ENCODE measurements around the gene ADAMTSL1.

ADAMTSL1 gene

DNA sequence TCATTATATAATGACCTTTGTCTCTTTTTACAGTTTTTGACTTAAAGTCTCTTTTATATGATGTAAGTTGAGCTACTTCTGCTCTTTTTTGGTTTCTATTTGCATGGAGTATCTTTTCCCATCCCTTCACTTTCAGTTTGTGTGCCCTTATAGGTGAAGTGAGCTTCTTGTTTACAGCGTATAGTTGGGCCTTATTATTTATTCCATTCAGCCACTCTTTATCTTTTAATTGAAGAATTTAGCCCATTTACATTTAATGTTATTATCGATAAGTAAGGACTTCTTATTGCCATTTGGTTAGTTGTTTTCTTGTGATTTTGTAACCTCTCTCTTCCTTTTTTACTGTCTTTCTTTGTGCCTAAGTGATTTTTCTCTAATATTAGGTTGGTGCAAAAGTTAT is 117.3 kb downstream of the ADAMTSL1 start:
- Histone ChIP-seq H3K4me3 (ENCODE audit: low read depth in 1 of 2, low read length in 2 of 2) (no peak overlapping the region), H3K4me1 (ENCODE audit: insufficient read depth, low read length) (no peaks in the 10 kb centered on the region)
- no peak for TF ChIP-seq EZH2 (IDR thresholded peaks at IDR 0.05; ENCODE audit: borderline replicate concordance, low read depth, low read length, severe bottlenecking)
- TF ChIP-seq, protein P1, sequence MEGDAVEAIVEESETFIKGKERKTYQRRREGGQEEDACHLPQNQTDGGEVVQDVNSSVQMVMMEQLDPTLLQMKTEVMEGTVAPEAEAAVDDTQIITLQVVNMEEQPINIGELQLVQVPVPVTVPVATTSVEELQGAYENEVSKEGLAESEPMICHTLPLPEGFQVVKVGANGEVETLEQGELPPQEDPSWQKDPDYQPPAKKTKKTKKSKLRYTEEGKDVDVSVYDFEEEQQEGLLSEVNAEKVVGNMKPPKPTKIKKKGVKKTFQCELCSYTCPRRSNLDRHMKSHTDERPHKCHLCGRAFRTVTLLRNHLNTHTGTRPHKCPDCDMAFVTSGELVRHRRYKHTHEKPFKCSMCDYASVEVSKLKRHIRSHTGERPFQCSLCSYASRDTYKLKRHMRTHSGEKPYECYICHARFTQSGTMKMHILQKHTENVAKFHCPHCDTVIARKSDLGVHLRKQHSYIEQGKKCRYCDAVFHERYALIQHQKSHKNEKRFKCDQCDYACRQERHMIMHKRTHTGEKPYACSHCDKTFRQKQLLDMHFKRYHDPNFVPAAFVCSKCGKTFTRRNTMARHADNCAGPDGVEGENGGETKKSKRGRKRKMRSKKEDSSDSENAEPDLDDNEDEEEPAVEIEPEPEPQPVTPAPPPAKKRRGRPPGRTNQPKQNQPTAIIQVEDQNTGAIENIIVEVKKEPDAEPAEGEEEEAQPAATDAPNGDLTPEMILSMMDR (IDR thresholded peaks at IDR 0.05; ENCODE audit: borderline replicate concordance, extremely low read depth, low read length, poor library complexity, severe bottlenecking), result no peak

DNA sequence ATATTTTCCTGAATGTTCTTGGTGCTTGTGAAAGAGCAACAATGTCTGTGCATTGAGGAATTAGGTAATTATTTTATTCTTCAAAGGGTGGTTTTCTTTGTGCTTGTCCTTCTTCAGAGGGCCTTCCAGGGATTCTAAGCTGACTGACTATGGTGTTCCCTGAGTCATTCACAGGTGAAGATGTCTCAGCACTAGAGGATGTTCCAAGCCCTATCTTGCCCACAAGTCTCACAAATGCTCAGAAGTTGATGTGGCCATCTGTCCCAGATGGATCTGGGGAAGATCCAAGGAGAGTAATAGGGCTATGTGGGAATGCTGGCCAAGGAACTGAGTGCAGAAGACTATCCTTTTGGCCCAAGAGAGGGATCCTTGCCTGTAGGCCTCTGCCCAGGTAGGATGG is 120.9 kb downstream of the ADAMTSL1 start:
- Histone ChIP-seq H3K4me1 (ENCODE audit: insufficient read depth, low read length) (no peaks in the 10 kb centered on the region), H3K79me2 (ENCODE audit: insufficient read depth, low read length) (no peaks in the 10 kb centered on the region), H3K4me3 (ENCODE audit: low read depth in 1 of 2, low read length in 2 of 2) (no peak overlapping the region), H3K27ac (ENCODE audit: low read length) (no peak overlapping the region), H3K36me3 (ENCODE audit: insufficient read depth, low read length) (no peaks in the 10 kb centered on the region), H3K9me3 (ENCODE audit: insufficient read depth, low read length, severe bottlenecking) (peaks cover 3% of the 10 kb centered on the region), H3K9ac (ENCODE audit: low read depth, low read length) (no peak overlapping the region), H4K20me1 (ENCODE audit: insufficient read depth, low read length) (no peaks in the 10 kb centered on the region), H3K4me2 (ENCODE audit: insufficient read depth, low read length) (no peak overlapping the region), H2AFZ (ENCODE audit: low read depth, low read length) (no peak overlapping the region), H3K27me3 (ENCODE audit: insufficient read depth, low read length, poor library complexity) (peaks cover 3% of the 10 kb centered on the region)
- TF ChIP-seq EZH2 (IDR thresholded peaks at IDR 0.05; ENCODE audit: borderline replicate concordance, low read depth, low read length, severe bottlenecking), result no peak
- TF ChIP-seq, protein P1 (IDR thresholded peaks at IDR 0.05; ENCODE audit: borderline replicate concordance, extremely low read depth, low read length, poor library complexity, severe bottlenecking), result no peak
- DNase-seq (no peak), ATAC-seq (ENCODE audit: insufficient read depth, low read depth) (no peak)

More for the DNA sequence above, 117.3 kb downstream of the ADAMTSL1 start:
- no peak overlapping the region for H2AFZ ChIP-seq (ENCODE audit: low read depth, low read length)
- H3K9ac ChIP-seq (ENCODE audit: low read depth, low read length), result no peak overlapping the region
- H3K27me3 ChIP-seq (ENCODE audit: insufficient read depth, low read length, poor library complexity), result no peaks in the 10 kb centered on the region
- H4K20me1 ChIP-seq (ENCODE audit: insufficient read depth, low read length), result no peaks in the 10 kb centered on the region
- H3K4me2 ChIP-seq (ENCODE audit: insufficient read depth, low read length), result no peak overlapping the region
- H3K36me3 ChIP-seq (ENCODE audit: insufficient read depth, low read length), result no peaks in the 10 kb centered on the region
- ATAC-seq (ENCODE audit: insufficient read depth, low read depth) (no peak), DNase-seq (no peak)
- no peaks in the 10 kb centered on the region for H3K79me2 ChIP-seq (ENCODE audit: insufficient read depth, low read length)
- peaks cover 3% of the 10 kb centered on the region for H3K9me3 ChIP-seq (ENCODE audit: insufficient read depth, low read length, severe bottlenecking)
- no peak overlapping the region for H3K27ac ChIP-seq (ENCODE audit: low read length)

DNA sequence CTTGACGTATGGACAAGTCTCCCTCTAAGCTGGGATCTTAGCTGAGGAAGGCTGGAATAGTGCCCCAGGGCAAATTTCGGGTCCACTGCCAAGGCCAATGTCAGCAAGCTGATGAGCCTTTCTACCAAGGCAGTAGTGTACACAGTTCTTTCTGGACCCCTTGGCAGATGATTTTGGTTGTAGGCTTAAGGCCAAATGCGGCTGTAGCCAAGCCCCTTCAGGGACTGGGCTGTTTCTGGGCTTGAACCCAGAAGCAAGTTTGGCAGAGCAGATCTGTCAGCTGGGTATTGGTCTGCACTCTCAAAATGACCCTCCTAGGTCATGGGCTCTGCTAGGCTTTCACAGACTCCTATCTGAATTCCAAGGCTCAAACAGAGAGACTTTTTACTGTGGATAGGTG is 121.6 kb downstream of the ADAMTSL1 start:
- Histone ChIP-seq H3K36me3 (ENCODE audit: insufficient read depth, low read length) (no peaks in the 10 kb centered on the region), H3K4me3 (ENCODE audit: low read depth in 1 of 2, low read length in 2 of 2) (no peak overlapping the region), H3K9ac (ENCODE audit: low read depth, low read length) (no peak overlapping the region), H2AFZ (ENCODE audit: low read depth, low read length) (no peak overlapping the region), H3K4me2 (ENCODE audit: insufficient read depth, low read length) (no peak overlapping the region), H3K27ac (ENCODE audit: low read length) (no peak overlapping the region), H3K27me3 (ENCODE audit: insufficient read depth, low read length, poor library complexity) (peaks cover 3% of the 10 kb centered on the region), H3K9me3 (ENCODE audit: insufficient read depth, low read length, severe bottlenecking) (peaks cover 3% of the 10 kb centered on the region), H4K20me1 (ENCODE audit: insufficient read depth, low read length) (no peaks in the 10 kb centered on the region), H3K4me1 (ENCODE audit: insufficient read depth, low read length) (no peaks in the 10 kb centered on the region), H3K79me2 (ENCODE audit: insufficient read depth, low read length) (no peaks in the 10 kb centered on the region)
- TF ChIP-seq, protein P1 (IDR thresholded peaks at IDR 0.05; ENCODE audit: borderline replicate concordance, extremely low read depth, low read length, poor library complexity, severe bottlenecking), result no peak
- TF ChIP-seq EZH2 (IDR thresholded peaks at IDR 0.05; ENCODE audit: borderline replicate concordance, low read depth, low read length, severe bottlenecking), result no peak
- DNase-seq (no peak), ATAC-seq (ENCODE audit: insufficient read depth, low read depth) (no peak)

DNA sequence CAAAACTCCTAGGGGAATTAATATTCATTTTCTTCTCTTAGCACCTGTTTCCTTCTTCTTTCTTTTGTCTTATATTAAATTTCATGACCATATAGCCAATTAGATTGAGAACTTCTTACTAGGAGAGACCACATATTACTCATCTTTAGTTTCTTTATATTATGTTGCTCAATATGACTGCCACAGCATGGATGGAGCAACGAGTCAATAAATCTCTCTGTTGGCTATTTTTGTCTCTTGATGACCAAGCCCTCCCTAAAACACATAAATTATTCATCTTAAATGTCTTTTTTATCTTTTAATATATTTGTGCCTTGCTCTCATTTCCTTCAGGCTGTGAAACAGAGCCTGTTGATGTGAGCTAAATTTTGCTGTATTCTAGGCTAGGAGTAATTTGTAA is 123.0 kb downstream of the ADAMTSL1 start:
- H3K79me2 ChIP-seq (ENCODE audit: insufficient read depth, low read length), result no peaks in the 10 kb centered on the region
- H3K27me3 ChIP-seq (ENCODE audit: insufficient read depth, low read length, poor library complexity), result peaks cover 3% of the 10 kb centered on the region
- no peak overlapping the region for H2AFZ ChIP-seq (ENCODE audit: low read depth, low read length)
- no peak overlapping the region for H3K4me3 ChIP-seq (ENCODE audit: low read depth in 1 of 2, low read length in 2 of 2)
- H3K36me3 ChIP-seq (ENCODE audit: insufficient read depth, low read length), result no peaks in the 10 kb centered on the region
- no peaks in the 10 kb centered on the region for H4K20me1 ChIP-seq (ENCODE audit: insufficient read depth, low read length)
- TF ChIP-seq, protein P1 (IDR thresholded peaks at IDR 0.05; ENCODE audit: borderline replicate concordance, extremely low read depth, low read length, poor library complexity, severe bottlenecking), result no peak
- TF ChIP-seq EZH2 (IDR thresholded peaks at IDR 0.05; ENCODE audit: borderline replicate concordance, low read depth, low read length, severe bottlenecking), result no peak
- H3K9me3 ChIP-seq (ENCODE audit: insufficient read depth, low read length, severe bottlenecking), result no peaks in the 10 kb centered on the region
- ATAC-seq (ENCODE audit: insufficient read depth, low read depth), result no peak
- no peak overlapping the region for H3K4me2 ChIP-seq (ENCODE audit: insufficient read depth, low read length)
- no peak overlapping the region for H3K27ac ChIP-seq (ENCODE audit: low read length)
- H3K4me1 ChIP-seq (ENCODE audit: insufficient read depth, low read length), result no peaks in the 10 kb centered on the region
- DNase-seq, result no peak
- H3K9ac ChIP-seq (ENCODE audit: low read depth, low read length), result no peak overlapping the region

Measured in DND-41 (cell line).